Measurements from ENCODE around the gene NDUFA7.
A peak's percentile ranks its signal among the peaks of the same experiment; 100 is the strongest.

Gene NDUFA7

GRCh38 chr19:8310342-8311055 lies 10.7 kb downstream of the NDUFA7 start:
- no peaks in the 10 kb centered on the region for H3K27me3 ChIP-seq (ENCODE audit: control insufficient read depth, low read length)
- H3K9me2 ChIP-seq (replicated peaks; ENCODE audit: control insufficient read depth, low read length), result no peaks in the 10 kb centered on the region
- H3K4me1 ChIP-seq (ENCODE audit: control insufficient read depth, low read length), result peaks cover 23% of the 10 kb centered on the region
- no peaks in the 10 kb centered on the region for H4K20me1 ChIP-seq (ENCODE audit: control insufficient read depth, insufficient read depth, low read depth, low read length)
- no peak overlapping the region for H3K4me2 ChIP-seq (ENCODE audit: low read length)
- H3K27ac ChIP-seq (ENCODE audit: low read depth, low read length), result no peak overlapping the region
- no peaks in the 10 kb centered on the region for H3K9me3 ChIP-seq (ENCODE audit: control insufficient read depth, insufficient read depth, low read length)
- peaks cover 48% of the 10 kb centered on the region for H3K36me3 ChIP-seq (ENCODE audit: control insufficient read depth, low read length)
- H3F3A ChIP-seq (ENCODE audit: control insufficient read depth, insufficient read depth), result no peaks in the 10 kb centered on the region
- peaks cover 26% of the 10 kb centered on the region for H3K79me2 ChIP-seq (ENCODE audit: control insufficient read depth, low read length)
- H3K4me3 ChIP-seq (ENCODE audit: low read length), result no peak overlapping the region
- TF ChIP-seq, protein P1, sequence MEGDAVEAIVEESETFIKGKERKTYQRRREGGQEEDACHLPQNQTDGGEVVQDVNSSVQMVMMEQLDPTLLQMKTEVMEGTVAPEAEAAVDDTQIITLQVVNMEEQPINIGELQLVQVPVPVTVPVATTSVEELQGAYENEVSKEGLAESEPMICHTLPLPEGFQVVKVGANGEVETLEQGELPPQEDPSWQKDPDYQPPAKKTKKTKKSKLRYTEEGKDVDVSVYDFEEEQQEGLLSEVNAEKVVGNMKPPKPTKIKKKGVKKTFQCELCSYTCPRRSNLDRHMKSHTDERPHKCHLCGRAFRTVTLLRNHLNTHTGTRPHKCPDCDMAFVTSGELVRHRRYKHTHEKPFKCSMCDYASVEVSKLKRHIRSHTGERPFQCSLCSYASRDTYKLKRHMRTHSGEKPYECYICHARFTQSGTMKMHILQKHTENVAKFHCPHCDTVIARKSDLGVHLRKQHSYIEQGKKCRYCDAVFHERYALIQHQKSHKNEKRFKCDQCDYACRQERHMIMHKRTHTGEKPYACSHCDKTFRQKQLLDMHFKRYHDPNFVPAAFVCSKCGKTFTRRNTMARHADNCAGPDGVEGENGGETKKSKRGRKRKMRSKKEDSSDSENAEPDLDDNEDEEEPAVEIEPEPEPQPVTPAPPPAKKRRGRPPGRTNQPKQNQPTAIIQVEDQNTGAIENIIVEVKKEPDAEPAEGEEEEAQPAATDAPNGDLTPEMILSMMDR (IDR thresholded peaks at IDR 0.05; ENCODE audit: low read depth, low read length, poor library complexity, severe bottlenecking), result no peak
- TF ChIP-seq EZH2phosphoT487 (IDR thresholded peaks at IDR 0.05; ENCODE audit: borderline replicate concordance, low read length), result no peak

GRCh38 chr19:8308891-8309291 lies 12.3 kb downstream of the NDUFA7 start:
- TF ChIP-seq EZH2phosphoT487 (IDR thresholded peaks at IDR 0.05; ENCODE audit: borderline replicate concordance, low read length), result no peak
- TF ChIP-seq, protein P1 (IDR thresholded peaks at IDR 0.05; ENCODE audit: low read depth, low read length, poor library complexity, severe bottlenecking), result no peak
- H3K27me3 ChIP-seq (ENCODE audit: control insufficient read depth, low read length), result no peaks in the 10 kb centered on the region
- H3K9me2 ChIP-seq (replicated peaks; ENCODE audit: control insufficient read depth, low read length), result no peaks in the 10 kb centered on the region
- H3F3A ChIP-seq (ENCODE audit: control insufficient read depth, insufficient read depth), result no peaks in the 10 kb centered on the region
- peaks cover 26% of the 10 kb centered on the region for H3K4me1 ChIP-seq (ENCODE audit: control insufficient read depth, low read length)
- peak overlapping the region; percentile 87 for H3K4me3 ChIP-seq (ENCODE audit: low read length)
- no peaks in the 10 kb centered on the region for H3K9me3 ChIP-seq (ENCODE audit: control insufficient read depth, insufficient read depth, low read length)
- peaks cover 35% of the 10 kb centered on the region for H3K79me2 ChIP-seq (ENCODE audit: control insufficient read depth, low read length)
- peak overlapping the region; percentile 93 for H3K4me2 ChIP-seq (ENCODE audit: low read length)
- H4K20me1 ChIP-seq (ENCODE audit: control insufficient read depth, insufficient read depth, low read depth, low read length), result 0 out of 2 replicates have a peak, but pooled peaks cover 5% of the 10 kb centered on the region
- H3K36me3 ChIP-seq (ENCODE audit: control insufficient read depth, low read length), result peaks cover 47% of the 10 kb centered on the region
- H3K27ac ChIP-seq (ENCODE audit: low read depth, low read length), result no peak overlapping the region

GRCh38 chr19:8307965-8308866 lies 13.0 kb downstream of the NDUFA7 start, which contains the start of gene CD320:
CD320 (minus strand) TSS chr19:8308358; CDS start chr19:8308290, 68 bp downstream.
- Histone ChIP-seq H3K4me1 (ENCODE audit: control insufficient read depth, low read length) (peaks cover 26% of the 10 kb centered on the region), H3F3A (ENCODE audit: control insufficient read depth, insufficient read depth) (no peaks in the 10 kb centered on the region), H3K27ac (ENCODE audit: low read depth, low read length) (peak within 1 kb of the TSS; percentile 57)

More at GRCh38 chr19:8307965-8308866, 13.0 kb downstream of the NDUFA7 start, which contains the start of gene CD320:
- Histone ChIP-seq H3K36me3 (ENCODE audit: control insufficient read depth, low read length) (peaks cover 45% of the 10 kb centered on the region), H3K4me2 (ENCODE audit: low read length) (peak within 1 kb of the TSS; percentile 93), H3K27me3 (ENCODE audit: control insufficient read depth, low read length) (no peaks in the 10 kb centered on the region), H3K9me3 (ENCODE audit: control insufficient read depth, insufficient read depth, low read length) (no peaks in the 10 kb centered on the region), H3K4me3 (ENCODE audit: low read length) (peak within 1 kb of the TSS; percentile 87), H3K9me2 (replicated peaks; ENCODE audit: control insufficient read depth, low read length) (no peaks in the 10 kb centered on the region), H4K20me1 (ENCODE audit: control insufficient read depth, insufficient read depth, low read depth, low read length) (0 out of 2 replicates have a peak, but pooled peaks cover 5% of the 10 kb centered on the region), H3K79me2 (ENCODE audit: control insufficient read depth, low read length) (peaks cover 35% of the 10 kb centered on the region)
- TF ChIP-seq, protein P1 (IDR thresholded peaks at IDR 0.05; ENCODE audit: low read depth, low read length, poor library complexity, severe bottlenecking), result no peak
- TF ChIP-seq EZH2phosphoT487 (IDR thresholded peaks at IDR 0.05; ENCODE audit: borderline replicate concordance, low read length), result no peak

All from DOHH2 (cell line).